GM19351 (cell line): Measurements from ENCODE around the gene CPSF6.
"Not testable (repeated sequence)": the region's sequence is repeated elsewhere in the genome, so short reads cannot be mapped to it uniquely, and the experiment has no call there.

Experiments
- ATAC-seq: cut with Tn5 transposase; IDR thresholded peaks from one replicate; pipeline ENCODE4 v1.9.1; 2021; ENCODE audit warnings: mild to moderate bottlenecking, moderate library complexity; ENCODE audit not compliant: unreplicated experiment

Gene CPSF6, protein sequence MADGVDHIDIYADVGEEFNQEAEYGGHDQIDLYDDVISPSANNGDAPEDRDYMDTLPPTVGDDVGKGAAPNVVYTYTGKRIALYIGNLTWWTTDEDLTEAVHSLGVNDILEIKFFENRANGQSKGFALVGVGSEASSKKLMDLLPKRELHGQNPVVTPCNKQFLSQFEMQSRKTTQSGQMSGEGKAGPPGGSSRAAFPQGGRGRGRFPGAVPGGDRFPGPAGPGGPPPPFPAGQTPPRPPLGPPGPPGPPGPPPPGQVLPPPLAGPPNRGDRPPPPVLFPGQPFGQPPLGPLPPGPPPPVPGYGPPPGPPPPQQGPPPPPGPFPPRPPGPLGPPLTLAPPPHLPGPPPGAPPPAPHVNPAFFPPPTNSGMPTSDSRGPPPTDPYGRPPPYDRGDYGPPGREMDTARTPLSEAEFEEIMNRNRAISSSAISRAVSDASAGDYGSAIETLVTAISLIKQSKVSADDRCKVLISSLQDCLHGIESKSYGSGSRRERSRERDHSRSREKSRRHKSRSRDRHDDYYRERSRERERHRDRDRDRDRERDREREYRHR

DNA sequence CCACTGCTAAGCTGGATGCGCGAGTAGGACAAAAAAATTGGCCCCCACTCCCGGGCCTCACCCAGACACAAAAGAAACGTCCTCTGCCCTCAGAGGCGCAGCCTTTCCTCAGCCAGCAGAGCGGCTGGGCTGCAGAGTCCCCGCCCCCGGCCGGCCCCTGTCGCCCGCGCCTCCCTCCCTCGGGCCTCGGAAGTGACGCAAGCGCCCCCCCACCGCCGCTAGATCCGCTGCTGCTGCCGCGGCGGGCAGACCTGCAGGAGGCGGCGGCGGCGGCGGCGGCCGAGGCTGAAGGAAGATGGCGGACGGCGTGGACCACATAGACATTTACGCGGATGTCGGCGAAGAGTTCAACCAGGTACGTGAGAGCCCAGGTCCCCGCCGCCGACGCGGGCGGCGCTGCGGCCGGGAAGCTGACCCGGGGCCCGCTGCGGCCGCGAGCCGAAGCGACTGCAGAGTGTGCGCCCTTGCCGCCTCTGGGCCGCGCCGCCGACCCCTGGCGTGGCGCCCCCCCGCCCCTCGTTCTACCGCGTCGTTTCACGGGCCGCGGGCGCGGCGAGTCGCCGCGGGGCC is at the start of gene CPSF6:
Gene CPSF6 (plus strand): TSS at position 218 of the 570 bp plus-strand sequence. CDS start 78 bp downstream, at position 296.
- ATAC-seq: peak; percentile 83

DNA sequence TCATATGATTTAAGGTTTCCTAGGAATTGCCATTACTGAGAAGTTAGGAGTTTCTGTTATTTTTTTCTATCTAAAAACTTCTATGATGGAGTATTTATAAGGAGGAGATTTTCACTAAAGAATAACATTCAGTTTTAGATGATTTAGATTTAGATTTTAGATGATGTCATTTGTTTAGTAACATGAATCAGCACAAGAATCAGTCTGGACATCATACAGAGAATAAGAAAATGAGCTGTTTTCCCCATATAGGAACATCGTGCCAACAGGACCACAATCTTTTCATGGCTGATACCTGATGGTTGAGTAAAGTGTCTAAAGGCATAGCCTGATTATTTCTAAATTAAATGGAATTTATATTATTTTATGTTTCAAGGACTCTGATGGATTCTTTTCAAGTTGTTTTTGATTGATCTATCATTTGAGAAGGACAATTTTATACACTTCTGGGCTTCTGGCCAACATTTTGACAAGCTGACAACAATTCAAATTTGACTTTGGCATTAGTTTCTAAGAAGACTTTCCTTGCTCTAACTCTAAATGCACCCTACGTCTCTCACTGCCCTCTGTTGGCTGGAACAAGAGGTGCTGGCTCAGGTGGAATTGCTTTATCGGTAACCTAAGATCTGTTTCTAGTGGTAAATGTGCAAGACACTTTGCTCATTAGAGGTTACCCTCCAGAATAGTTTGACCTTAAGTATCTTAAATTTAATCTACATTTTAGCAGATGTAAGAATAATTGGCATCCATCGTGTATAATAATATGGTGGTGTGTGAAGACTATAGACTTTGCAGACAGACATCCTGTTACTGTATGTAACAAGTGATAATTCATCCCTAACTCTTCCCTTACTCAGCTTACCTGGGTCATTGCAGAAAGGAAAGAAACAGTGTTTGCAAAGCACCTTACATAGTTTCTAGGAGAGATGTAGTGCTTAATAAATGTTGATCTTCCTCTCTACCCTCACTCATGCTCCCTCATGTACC is 42.8 kb upstream of the CPSF6 start:
- no peak for ATAC-seq

DNA sequence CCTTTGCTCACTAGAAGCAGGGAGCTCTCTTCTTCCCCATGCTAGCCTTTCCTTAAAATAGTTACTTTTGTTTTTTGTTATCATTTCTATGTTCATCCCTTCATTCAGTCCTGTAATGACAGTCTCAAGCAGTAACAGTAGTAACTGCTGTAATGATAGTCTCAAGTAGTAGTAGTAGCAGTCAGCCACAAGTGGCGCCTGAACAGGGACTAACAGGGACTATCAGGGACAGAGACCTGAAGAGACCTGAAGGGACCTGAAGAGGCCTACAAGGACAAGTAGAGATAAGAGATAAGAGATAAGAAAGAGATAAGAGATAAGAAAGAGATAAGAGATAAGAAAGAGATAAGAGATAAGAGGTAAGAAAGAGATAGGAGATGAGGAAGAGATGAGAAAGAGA is 39.4 kb upstream of the CPSF6 start:
- ATAC-seq: not testable (repeated sequence)

DNA sequence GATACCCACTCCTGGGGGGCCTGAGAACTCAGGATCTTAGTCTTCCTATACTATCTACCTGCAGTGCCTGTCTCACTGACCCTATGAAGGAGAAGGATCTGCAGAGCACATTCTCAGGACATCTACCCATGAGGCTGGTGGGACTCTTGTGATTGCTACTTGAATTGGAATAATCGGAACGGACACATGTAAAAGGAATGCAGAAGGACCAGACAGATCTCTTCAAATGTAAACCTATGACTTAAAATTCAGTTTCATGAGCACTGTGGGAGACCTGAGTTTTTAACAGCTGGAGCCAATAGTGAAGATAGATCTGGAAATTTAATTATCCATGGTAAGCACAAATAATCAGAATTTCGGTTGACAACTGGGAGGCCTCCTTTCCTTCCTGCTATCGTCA is 35.2 kb upstream of the CPSF6 start:
- no peak for ATAC-seq

DNA sequence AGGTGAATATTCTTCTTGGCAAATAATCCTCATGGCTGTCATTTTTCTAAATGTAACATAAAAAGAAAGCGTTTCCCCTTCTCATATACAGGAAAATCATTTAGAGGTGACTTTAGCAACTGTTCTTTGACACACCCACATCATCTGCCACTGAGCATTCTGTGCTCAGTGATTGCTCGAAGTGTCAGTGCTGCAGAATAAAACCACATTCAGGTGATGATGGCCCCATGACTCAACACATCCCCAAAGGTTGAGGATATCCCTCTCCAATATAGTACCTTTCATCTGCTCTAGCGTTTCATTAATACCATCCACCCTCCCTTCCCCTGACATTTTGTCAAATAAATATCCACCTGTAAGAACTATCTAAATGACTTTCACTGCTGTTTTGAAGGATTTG is 28.7 kb upstream of the CPSF6 start:
- ATAC-seq: no peak

DNA sequence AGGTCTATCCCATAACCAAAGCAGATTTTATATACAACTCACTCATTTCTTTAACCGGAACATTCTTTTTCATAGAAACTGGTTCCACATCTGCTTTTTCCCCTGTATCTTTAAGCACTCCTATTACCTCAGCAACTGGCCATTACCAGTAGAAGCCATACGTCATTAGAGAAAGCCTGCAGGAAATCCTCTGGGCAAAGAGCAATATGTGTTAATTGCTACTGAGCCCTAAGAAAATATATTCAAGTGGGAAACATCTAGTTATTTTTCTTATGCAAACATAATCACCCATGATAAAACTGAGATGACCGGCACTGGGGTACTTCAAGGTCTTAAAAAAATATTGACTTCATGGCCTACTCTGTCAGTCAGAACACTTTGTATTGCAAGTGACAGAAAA is 28.2 kb upstream of the CPSF6 start:
- no peak for ATAC-seq

DNA sequence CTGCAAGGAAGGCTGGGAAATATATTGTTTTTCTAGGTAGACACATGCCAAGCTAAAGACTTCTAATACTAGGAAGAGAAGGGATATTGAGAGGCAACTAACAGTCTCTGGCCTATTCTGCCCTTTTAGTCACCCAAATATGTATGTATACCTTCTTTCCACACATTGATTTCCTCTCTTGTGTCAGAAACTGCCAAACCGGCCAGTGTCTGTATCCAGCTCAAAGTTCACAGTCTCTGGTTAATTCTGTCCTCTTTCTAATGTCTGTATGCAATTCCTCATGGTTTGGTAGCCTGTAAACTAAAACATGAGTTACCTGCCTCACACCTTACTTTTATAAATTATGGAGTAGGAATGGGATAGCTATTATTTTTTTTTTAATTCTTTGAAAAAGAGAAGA is 25.2 kb upstream of the CPSF6 start:
- ATAC-seq: no peak

DNA sequence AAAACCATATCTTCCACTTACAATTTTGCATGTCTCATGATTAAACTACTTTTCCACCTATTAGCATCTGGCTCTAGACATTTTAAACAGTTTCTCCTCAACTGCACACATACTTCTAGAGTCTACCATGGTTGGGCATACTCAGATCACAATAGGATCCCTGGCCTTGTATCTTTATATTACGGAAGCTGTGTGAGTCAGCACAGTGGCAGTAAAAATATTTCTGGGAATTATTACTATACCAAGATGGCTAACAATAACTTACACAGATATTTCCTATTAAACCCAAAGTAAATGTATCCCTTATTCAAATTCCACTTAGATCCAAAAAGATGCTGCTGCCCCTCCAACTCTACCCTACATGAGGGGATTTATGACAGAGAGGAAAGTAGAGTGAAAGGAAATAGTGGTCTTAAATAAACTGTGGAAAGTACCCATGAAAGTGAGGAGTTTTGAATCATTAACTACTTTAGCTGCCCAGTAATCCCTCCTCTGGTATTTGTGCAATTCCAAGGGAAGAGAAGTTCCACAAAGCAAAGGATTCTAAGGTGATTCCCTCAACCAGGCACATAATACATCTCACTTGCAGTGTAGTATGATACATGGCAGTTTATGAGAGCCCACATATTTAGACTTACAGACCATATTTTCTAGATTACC is 14.0 kb upstream of the CPSF6 start:
- ATAC-seq: no peak

DNA sequence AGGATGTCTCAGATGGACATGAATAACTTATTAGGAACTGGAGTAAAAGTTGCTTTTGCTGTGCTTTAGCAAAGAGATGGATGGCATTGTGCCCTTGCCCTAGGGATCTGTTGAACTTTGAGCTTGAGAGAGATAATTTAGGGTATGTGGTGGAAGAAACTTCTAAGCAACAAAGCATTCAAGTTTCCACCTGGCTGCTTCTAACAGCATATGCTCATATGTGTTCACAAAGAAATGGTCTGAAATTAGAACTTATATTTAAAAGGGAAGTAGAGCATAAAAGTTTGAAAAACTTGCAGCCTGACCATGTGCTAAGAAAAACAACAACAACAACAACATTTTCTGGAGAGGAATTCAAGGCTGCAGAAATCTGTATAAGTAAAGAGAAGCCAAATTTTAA is 7.9 kb upstream of the CPSF6 start:
- ATAC-seq: no peak

DNA sequence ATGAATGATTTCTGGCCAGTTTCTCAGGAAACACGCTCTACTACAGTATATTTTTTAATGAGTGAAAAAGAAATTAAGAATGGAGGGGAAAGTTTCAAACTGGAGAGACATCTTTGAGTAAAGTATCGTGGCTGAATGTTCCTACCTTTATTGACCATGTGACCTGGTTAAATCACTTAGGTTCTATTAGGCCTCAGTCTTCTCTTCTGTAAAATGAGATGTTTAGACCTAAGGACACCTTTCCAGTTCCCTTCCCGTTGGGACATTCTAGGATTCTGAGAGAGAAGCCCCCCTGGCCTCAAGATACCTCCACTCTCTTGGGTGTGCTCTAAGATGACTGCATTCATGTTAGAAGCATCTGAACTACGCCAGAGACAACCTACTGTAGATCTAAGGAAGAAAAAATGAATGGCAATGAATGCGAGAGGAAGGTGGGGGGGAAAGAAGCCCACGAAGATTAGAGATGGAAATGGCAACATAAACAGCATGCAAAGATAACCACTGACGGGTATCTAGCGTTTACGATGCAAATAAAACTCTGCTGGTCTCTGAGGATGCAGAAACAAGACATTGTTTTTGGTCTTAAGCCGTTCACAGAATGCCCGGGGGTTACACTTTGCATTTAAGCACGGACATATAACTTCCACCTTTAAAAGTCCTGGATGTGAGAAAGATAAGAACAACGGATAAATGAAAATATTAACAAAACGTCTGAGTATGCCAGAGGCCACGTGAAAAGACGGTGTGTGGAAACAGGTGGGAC is 599 bp upstream of the CPSF6 start:
- ATAC-seq: peak; percentile 0

DNA sequence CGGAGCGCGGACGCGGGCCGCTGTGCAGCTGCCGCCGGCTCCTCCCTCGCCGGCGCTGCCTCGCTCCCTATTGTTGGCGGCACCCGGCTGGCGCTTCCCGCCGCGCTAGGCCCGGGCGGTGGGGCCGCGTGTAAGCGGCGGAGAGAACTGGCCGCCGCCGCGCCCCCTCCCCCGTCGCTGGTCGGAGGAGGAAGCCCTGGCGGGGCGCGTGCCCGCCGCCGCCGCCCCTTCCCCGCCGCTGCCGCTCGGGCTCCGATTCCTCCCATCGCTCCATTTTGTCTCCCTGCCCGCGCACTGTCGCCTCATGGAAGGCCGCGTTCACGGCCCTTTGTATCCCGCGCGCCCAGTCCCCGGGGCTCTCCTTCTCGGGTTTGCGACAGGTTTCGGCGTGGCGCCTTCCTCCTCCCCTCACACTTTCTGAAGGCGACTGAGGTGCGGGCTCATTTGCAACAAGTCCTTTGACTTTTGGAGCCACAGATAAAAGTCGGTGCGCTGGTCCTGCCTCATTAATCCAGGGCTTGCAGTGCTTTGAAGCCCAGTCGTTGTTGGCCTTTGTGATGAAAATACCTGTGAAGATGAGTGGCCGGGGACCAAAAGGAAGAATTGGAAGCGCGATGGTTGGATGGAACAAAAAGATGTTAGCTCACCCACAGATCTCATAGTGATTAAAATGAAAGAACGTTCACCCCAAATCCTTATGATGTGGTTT is 707 bp downstream of the CPSF6 start:
- peak; percentile 18 for ATAC-seq

DNA sequence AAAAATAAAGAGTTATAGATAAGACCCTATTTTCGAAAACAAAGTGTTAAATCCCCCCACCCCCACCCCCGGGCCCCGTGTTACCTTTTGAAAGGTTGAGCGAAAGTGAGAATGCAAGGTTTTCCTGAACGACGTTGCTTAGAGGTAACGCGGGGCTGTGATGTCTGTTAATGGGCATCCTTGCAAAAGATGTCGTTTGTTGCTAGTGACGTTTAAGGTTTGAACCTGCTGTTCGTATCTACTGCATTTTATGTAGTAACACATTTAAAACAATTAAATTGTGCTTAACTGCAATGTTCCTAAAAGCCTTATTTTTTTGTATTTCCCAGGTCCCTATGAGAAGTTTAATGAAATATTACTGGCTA is 1.2 kb downstream of the CPSF6 start:
- ATAC-seq: no peak

DNA sequence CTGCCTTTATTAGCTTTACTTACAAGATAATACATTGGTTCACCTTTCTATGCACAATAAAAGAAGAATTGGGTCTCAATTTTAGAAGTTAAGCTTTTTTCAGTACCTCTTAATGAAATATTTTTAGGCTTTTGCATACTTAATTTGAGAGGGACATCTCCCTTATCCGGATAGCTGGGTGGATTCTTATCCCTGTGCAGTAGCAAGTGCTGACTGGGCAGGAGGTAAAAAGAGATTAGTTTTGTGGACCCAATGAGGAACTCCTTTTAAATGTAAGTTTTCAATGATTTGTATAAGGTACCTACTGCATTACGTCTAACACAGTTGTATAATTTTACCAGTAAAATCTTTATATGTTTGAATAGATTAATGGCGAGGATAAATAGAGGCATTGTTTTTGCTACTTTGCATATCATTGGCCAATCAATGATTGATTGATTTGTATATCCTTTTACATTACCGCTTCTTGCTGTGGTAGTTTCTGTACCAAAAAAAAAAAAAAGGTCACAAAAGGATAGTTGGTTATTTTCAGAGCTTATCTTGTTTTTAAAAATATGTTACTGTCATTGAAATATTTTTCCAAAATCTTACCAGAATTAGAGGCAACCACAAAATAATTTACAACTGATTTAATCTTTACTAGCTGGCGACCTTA is 2.2 kb downstream of the CPSF6 start:
- ATAC-seq: no peak

DNA sequence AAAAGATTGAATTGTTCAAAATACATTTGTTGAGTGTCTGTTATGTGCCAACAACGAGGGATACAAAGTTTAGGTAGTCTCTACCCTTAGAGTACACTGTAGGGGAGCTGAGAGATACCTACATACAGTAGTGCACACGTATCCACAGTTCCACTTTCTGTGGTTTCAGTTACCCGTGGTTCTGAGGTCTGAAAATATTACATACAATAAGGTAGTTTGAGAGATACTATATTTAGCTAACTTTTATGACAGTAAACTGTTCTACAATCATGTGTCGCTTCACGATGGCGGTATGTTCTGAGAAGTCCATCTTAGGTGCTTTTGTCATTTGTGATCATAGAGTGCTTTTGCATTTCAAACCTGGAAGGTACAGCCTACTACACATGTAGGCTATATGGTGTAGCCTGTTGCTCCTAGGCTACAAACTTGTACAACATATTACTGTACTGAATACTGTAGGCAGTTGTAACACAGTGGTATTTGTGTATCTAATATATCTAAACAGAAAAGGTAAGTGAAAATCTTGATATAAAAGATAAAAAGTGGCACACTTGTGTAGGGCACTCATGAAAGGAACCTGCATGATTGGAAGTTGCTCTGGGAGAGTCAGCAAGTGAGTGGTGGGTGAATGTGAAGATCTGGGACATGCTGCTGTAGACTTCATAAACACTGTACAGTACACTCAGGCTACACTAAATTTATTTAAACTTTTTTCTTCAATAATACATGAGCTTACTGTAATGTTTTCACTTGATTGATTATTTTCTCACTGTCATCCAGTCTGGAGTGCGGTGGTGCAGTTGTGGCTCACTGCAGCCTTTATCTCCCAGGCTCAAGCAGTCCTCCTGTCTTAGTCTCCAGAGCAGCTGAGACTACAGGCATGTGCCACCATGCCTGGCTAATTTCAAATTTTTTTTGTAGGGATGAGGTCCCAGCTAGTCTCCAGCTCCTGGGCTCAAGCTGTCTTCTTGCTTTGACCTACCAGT is 4.0 kb downstream of the CPSF6 start:
- ATAC-seq: peak; percentile 46

DNA sequence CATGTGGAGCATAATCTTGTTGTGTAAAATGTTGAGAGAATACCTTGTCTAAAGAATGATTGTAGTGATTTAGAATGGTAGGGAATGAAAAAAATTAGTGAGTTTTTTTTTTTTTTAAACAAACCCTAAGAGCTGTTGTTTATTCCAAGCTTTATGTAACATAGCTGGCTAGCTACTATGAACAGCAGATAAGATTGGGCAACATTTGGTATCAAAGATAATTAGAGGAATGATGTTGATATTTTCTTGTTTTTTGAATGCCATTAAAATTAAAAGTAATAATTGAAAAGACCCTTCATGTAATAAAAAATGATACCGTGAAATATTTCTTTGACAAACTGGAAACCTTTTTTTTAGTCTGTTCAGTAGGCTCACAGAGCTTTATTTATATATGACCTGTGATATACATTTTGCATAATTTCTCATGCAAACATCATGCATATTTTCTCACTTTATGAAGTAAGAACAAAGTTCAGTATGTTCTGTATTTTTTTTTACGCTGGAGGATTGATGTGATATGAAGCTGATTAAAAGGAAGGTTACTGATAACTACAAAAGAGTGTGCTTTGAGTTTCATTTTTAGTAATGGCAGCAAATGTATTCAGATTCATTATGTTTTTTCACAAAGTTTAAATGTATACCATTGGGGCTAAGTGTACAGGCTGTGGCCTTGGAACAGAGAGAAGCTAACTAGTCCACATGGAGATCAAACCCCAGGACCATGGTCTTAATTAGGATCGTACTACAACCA is 8.1 kb downstream of the CPSF6 start:
- no peak for ATAC-seq

DNA sequence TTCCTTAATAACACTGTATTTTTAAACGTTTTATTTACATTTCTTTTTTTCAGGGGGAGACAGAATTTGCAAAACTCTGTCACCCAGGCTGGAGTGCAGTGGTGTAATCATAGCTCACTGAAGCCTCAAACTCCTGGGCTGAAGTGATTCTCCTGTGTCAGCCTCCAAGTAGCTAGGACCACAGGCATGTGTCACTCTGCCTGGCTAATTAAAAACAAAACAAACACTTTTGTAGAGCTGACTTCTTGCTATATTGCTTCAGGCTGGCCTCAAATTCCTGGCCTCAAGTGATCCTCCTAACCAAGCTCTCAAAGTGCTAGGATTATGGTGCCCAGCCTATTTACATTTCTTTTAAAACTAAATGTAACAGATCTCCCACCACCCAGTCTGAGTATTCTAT is 12.7 kb downstream of the CPSF6 start:
- no peak for ATAC-seq

DNA sequence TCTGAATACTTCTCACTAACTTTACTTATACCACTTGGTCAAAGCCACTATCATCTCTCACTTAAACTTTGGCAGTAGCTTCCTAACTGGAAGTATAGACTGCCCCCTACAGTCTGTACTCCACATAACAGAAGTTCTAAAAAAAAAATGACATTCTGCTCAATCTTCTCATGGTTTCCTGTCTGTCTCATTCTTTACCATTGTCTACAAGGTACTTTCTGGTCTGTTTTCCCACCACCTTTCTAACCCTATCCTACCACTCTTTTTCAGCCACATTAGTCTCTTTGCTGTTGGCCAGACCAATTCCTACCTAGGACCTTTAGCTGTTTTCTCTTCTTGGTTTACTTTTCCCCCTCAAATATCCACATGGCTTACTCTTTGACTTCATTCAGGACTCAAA is 14.7 kb downstream of the CPSF6 start:
- ATAC-seq: peak; percentile 65
